HUES6 (cell line): ENCODE data around the gene NEFH.
A peak's percentile ranks its signal among the peaks of the same experiment; 100 is the strongest.
"Not testable (repeated sequence)": the region's sequence is repeated elsewhere in the genome, so short reads cannot be mapped to it uniquely, and the experiment has no call there.

ENCODE experiments used
- H3K27ac ChIP-seq: 2 replicates; pipeline ENCODE4 v1.7.0; 2013; ENCODE audit warnings: low read depth, mild to moderate bottlenecking, low read length, inconsistent platforms
- H3K27me3 ChIP-seq: 2 replicates; pipeline ENCODE4 v1.6.1; 2013; ENCODE audit warnings: low read length; ENCODE audit not compliant: control insufficient read depth, insufficient read depth
- H3K36me3 ChIP-seq: 2 replicates; pipeline ENCODE4 v1.6.1; 2013; ENCODE audit warnings: low read length; ENCODE audit not compliant: control insufficient read depth, insufficient read depth
- H3K4me1 ChIP-seq: 2 replicates; pipeline ENCODE4 v1.6.1; 2013; ENCODE audit warnings: low read length; ENCODE audit not compliant: control insufficient read depth, insufficient read depth
- H3K4me3 ChIP-seq: 2 replicates; pipeline ENCODE4 v1.5.1; 2013; ENCODE audit warnings: low read depth, low read length
- H3K9ac ChIP-seq: one replicate; pipeline ENCODE4 v1.6.1; 2013; ENCODE audit warnings: mild to moderate bottlenecking, low read length
- H3K9me3 ChIP-seq: 2 replicates; pipeline ENCODE4 v1.6.1; 2013; ENCODE audit warnings: low read depth, low read length; ENCODE audit not compliant: control insufficient read depth, insufficient read depth

The NEFH gene

DNA sequence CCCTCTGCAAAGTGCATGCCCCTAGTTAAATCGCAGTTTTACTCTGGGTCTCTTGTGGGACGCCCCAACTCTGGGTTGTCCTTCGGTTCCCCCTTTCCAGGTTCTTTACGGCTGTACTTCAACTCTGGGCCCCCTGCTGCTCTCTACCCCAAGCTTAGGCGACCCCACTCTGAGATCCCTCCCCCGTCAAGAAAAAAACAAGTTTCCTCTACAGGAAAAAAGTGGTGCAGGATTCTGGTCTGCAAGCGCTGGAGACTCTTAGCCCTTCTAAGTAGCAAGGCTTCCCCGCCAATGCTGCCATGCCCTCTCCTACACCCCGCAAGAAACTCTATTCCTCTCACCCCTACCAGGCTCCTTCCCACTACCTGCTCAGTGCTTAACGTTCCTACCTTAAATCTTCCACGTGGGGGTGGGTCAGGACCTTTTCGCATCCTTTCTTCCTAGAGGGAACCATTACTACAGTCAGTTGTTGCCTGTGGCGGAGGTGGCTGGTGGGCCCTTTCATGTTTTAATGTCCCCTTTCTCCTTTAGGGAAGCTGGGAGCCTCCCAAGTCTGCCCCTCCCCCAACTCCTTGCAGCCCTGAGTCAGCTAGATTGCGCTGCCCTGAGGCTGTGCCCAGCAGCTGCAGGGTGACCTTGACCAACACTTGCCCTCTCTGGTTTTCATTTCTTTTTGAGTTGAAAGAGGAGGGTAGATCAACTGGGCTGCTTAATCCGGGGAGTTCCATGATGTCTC is 1.4 kb downstream of the NEFH start:
- Histone ChIP-seq H3K9ac (peak overlapping the region; percentile 71), H3K9me3 (no peaks in the 10 kb centered on the region), H3K4me1 (peaks cover 32% of the 10 kb centered on the region), H3K36me3 (peaks cover 14% of the 10 kb centered on the region), H3K4me3 (peak overlapping the region; percentile 64), H3K27ac (no peak overlapping the region), H3K27me3 (peaks cover 62% of the 10 kb centered on the region)

DNA sequence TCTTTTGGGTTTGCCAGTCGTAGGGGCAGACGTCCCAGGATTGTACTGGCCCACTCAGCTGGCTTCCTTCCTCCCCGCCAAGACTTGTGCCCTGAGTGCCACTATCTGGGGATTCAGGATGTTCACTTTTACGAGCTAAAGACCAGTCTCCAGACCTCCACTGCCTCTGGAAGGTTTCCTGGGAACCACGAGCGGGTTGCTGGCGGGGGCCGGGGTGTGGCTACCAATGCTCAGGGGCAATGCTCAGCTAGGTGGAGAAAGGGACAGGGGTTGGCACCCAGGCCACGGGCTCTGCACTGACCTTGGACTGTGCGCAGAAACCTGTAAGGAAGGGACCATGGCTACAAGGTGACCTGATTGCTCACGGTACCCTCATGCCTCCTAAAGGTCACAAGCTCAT is 2.2 kb downstream of the NEFH start:
- Histone ChIP-seq H3K4me1 (peaks cover 32% of the 10 kb centered on the region), H3K9me3 (no peaks in the 10 kb centered on the region), H3K4me3 (peak overlapping the region; percentile 64), H3K9ac (peak overlapping the region; percentile 50), H3K27ac (no peak overlapping the region), H3K27me3 (peaks cover 54% of the 10 kb centered on the region), H3K36me3 (peaks cover 19% of the 10 kb centered on the region)

GRCh38 chr22:29482726-29483125 is 2.7 kb downstream of the NEFH start:
- Histone ChIP-seq H3K27ac (no peak overlapping the region), H3K27me3 (peaks cover 49% of the 10 kb centered on the region), H3K36me3 (peaks cover 24% of the 10 kb centered on the region), H3K9me3 (no peaks in the 10 kb centered on the region), H3K4me1 (peaks cover 30% of the 10 kb centered on the region), H3K9ac (no peak overlapping the region), H3K4me3 (no peak overlapping the region)

DNA sequence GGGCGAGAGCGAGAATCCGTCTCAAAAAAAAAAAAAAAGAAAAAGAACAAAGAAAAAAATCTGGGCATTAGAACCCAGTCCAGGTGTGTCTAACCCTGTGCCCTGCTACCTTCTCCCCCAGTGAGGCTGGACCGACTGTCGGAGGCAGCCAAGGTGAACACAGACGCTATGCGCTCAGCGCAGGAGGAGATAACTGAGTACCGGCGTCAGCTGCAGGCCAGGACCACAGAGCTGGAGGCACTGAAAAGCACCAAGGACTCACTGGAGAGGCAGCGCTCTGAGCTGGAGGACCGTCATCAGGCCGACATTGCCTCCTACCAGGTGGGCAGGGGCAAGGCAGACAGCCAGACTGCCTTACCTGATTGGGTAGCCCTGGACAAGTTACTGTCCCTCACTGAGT is 3.2 kb downstream of the NEFH start:
- H3K9ac ChIP-seq: no peak overlapping the region
- H3K27ac ChIP-seq: no peak overlapping the region
- H3K36me3 ChIP-seq: peaks cover 26% of the 10 kb centered on the region
- H3K9me3 ChIP-seq: no peaks in the 10 kb centered on the region
- H3K4me1 ChIP-seq: peaks cover 25% of the 10 kb centered on the region
- no peak overlapping the region for H3K4me3 ChIP-seq
- peaks cover 44% of the 10 kb centered on the region for H3K27me3 ChIP-seq

- H3K27me3 ChIP-seq: peaks cover 30% of the 10 kb centered on the region
- H3K36me3 ChIP-seq: peaks cover 38% of the 10 kb centered on the region
- H3K27ac ChIP-seq: no peak overlapping the region
- H3K4me3 ChIP-seq: no peak overlapping the region
- no peaks in the 10 kb centered on the region for H3K9me3 ChIP-seq
- no peak overlapping the region for H3K9ac ChIP-seq
- H3K4me1 ChIP-seq: peaks cover 17% of the 10 kb centered on the region
These were observed 4.6 kb downstream of the NEFH start for GRCh38 chr22:29484642-29485041.

GRCh38 chr22:29485448-29485847 is 5.4 kb downstream of the NEFH start:
- Histone ChIP-seq H3K4me1 (peaks cover 13% of the 10 kb centered on the region), H3K27me3 (peaks cover 22% of the 10 kb centered on the region), H3K9me3 (no peaks in the 10 kb centered on the region), H3K27ac (no peak overlapping the region), H3K4me3 (no peak overlapping the region), H3K9ac (no peak overlapping the region), H3K36me3 (peaks cover 38% of the 10 kb centered on the region)

DNA sequence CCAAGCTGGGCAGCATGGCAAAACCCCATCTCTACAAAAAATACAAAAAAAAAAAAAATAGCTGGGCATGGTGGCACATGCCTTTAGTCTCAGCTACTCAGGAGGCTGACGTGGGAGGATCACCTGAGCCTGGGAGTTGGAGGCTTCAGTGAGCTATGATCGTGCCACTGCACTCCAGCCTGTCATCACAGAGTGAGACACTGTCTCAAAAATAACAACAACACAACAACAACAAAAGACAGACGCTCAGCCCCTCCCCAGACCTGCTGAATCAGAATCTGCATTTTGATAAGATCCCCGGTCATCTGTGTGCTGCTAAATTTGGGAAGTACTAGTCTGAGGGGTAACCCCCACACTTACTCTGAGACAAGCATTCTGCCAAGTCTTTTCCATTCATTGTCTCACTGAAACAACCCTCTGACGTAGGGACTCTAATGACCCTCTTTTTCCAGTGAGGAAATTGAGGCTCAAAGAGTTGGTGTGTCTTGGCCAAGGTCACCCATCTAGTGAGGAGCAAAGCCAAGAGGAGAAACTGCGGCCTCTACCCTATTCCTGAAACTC is 7.5 kb downstream of the NEFH start:
- H3K27me3 ChIP-seq: peaks cover 1% of the 10 kb centered on the region; the same call in 1 of the 2 replicates
- H3K4me3 ChIP-seq: no peak overlapping the region
- peaks cover under 1% of the 10 kb centered on the region for H3K4me1 ChIP-seq
- no peak overlapping the region for H3K9ac ChIP-seq
- no peaks in the 10 kb centered on the region for H3K9me3 ChIP-seq
- H3K36me3 ChIP-seq: peaks cover 38% of the 10 kb centered on the region
- H3K27ac ChIP-seq: no peak overlapping the region

DNA sequence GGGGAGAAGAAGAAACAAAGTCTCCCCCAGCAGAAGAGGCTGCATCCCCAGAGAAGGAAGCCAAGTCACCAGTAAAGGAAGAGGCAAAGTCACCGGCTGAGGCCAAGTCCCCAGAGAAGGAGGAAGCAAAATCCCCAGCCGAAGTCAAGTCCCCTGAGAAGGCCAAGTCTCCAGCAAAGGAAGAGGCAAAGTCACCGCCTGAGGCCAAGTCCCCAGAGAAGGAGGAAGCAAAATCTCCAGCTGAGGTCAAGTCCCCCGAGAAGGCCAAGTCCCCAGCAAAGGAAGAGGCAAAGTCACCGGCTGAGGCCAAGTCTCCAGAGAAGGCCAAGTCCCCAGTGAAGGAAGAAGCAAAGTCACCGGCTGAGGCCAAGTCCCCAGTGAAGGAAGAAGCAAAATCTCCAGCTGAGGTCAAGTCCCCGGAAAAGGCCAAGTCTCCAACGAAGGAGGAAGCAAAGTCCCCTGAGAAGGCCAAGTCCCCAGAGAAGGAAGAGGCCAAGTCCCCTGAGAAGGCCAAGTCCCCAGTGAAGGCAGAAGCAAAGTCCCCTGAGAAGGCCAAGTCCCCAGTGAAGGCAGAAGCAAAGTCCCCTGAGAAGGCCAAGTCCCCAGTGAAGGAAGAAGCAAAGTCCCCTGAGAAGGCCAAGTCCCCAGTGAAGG is 9.2 kb downstream of the NEFH start:
- H3K9ac ChIP-seq, H3K27ac ChIP-seq: not testable (repeated sequence)

GRCh38 chr22:29491012-29491411 is 11.0 kb downstream of the NEFH start:
- Histone ChIP-seq H3K4me1 (no peaks in the 10 kb centered on the region), H3K27ac (no peak overlapping the region), H3K4me3 (no peak overlapping the region), H3K9ac (no peak overlapping the region), H3K9me3 (peaks cover 8% of the 10 kb centered on the region), H3K36me3 (peaks cover 27% of the 10 kb centered on the region), H3K27me3 (no peaks in the 10 kb centered on the region)

More for the DNA sequence above, 9.2 kb downstream of the NEFH start:
- H3K36me3 ChIP-seq: peaks cover 35% of the 10 kb centered on the region
- not testable (repeated sequence) for H3K4me3 ChIP-seq, H3K9me3 ChIP-seq, H3K4me1 ChIP-seq, H3K27me3 ChIP-seq

- H3K27me3 ChIP-seq: no peaks in the 10 kb centered on the region
- peaks cover 8% of the 10 kb centered on the region for H3K9me3 ChIP-seq
- no peak overlapping the region for H3K4me3 ChIP-seq
- no peak overlapping the region for H3K27ac ChIP-seq
- no peak overlapping the region for H3K9ac ChIP-seq
- peaks cover 8% of the 10 kb centered on the region for H3K36me3 ChIP-seq
- H3K4me1 ChIP-seq: no peaks in the 10 kb centered on the region
These were observed 13.6 kb downstream of the NEFH start for GRCh38 chr22:29493636-29494035.

- no peaks in the 10 kb centered on the region for H3K4me1 ChIP-seq
- no peak overlapping the region for H3K9ac ChIP-seq
- H3K27me3 ChIP-seq: no peaks in the 10 kb centered on the region
- no peak overlapping the region for H3K4me3 ChIP-seq
- peaks cover 3% of the 10 kb centered on the region; the same call in 1 of the 2 replicates for H3K36me3 ChIP-seq
- peaks cover 3% of the 10 kb centered on the region; the same call in 1 of the 2 replicates for H3K9me3 ChIP-seq
- H3K27ac ChIP-seq: no peak overlapping the region
These were observed 19.8 kb downstream of the NEFH start for GRCh38 chr22:29499852-29500251.
